Mammary epithelial cell (primary cell): ENCODE measurements around the gene PLBD2.

ENCODE experiments used
- EZH2 ChIP-seq: IDR thresholded peaks from 2 replicates; pipeline ENCODE4 v1.6.1; 2012; ENCODE audit warnings: low read length, inconsistent platforms, borderline replicate concordance
- TF ChIP-seq, protein P1 (sequence below), 2 donors: IDR thresholded peaks in 1 of 2; conservative IDR thresholded peaks in 1 of 2; 2 replicates each; pipeline ENCODE4 v1.5.1; 2011 to 2012; ENCODE audit warnings: inconsistent platforms in 2 of 2, low read length in 2 of 2, mild to moderate bottlenecking in 2 of 2, control low read depth in 1 of 2, low read depth in 1 of 2; ENCODE audit not compliant: insufficient read depth in 1 of 2; ENCODE audit errors: extremely low read depth in 1 of 2

GRCh38 chr12:113435367-113435766 is 77.0 kb downstream of the PLBD2 start:
- TF ChIP-seq, protein P1, sequence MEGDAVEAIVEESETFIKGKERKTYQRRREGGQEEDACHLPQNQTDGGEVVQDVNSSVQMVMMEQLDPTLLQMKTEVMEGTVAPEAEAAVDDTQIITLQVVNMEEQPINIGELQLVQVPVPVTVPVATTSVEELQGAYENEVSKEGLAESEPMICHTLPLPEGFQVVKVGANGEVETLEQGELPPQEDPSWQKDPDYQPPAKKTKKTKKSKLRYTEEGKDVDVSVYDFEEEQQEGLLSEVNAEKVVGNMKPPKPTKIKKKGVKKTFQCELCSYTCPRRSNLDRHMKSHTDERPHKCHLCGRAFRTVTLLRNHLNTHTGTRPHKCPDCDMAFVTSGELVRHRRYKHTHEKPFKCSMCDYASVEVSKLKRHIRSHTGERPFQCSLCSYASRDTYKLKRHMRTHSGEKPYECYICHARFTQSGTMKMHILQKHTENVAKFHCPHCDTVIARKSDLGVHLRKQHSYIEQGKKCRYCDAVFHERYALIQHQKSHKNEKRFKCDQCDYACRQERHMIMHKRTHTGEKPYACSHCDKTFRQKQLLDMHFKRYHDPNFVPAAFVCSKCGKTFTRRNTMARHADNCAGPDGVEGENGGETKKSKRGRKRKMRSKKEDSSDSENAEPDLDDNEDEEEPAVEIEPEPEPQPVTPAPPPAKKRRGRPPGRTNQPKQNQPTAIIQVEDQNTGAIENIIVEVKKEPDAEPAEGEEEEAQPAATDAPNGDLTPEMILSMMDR (conservative IDR thresholded peaks at IDR 0.05 in 1 of 2, IDR thresholded peaks at IDR 0.05 in 1 of 2; ENCODE audit: extremely low read depth in 1 of 2, insufficient read depth in 1 of 2, low read depth in 1 of 2, low read length in 2 of 2), result no peak
- no peak for TF ChIP-seq EZH2
